HG02642 (cell line): ENCODE data around the gene PSMA6.
"Not testable (repeated sequence)": the region's sequence is repeated elsewhere in the genome, so short reads cannot be mapped to it uniquely, and the experiment has no call there.

Experiments
- ATAC-seq: cut with Tn5 transposase; IDR thresholded peaks from one replicate; pipeline ENCODE4 v1.9.1; 2021; ENCODE audit warnings: mild to moderate bottlenecking; ENCODE audit not compliant: unreplicated experiment, poor library complexity

Gene PSMA6

GRCh38 chr14:35292051-35292769, at the start of gene PSMA6:
Gene PSMA6 (plus strand): TSS chr14:35292382. CDS start chr14:35292477, 95 bp downstream.
- ATAC-seq = peak; percentile 90

GRCh38 chr14:35242599-35243311, 49.4 kb upstream of the PSMA6 start:
- ATAC-seq = no peak

DNA sequence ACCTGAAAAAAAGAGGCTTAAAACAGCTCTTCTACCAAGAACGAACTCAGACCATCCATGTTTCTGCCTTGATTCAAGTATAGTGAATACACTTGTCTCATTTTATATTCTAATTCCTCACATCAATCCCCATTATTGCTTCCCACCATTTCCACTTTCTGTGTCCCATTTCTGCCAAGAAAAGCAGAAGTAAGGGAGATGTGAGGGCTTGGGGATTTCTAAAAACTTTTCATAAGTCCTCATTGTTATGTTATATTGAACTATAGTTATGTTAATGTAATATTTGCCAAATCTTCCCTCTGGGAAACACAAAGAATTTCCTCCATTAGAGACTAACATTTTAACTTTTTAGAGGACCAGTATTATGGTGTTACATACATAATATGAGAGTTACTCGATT, 48.2 kb upstream of the PSMA6 start:
- no peak for ATAC-seq

DNA sequence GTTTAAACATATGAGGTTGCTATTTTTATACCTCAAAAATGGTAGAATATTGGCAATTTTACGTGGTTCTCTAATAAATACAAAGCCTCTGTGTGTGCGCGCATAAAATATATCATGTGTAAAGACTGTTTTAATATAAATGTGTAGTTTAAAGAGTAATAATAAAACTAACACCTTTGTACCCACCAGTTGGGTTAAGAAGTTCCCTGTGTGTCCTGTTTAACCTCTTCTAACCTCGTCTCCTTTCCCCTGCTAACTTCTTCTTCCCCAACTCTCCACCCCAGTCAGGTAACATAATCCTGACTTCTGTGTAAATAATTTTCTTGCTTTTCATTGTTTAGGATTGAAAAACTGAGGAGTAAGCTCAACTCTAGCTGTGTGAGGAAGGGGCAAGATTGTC, 47.6 kb upstream of the PSMA6 start:
- ATAC-seq = no peak

GRCh38 chr14:35245051-35245450, 47.1 kb upstream of the PSMA6 start:
- ATAC-seq = no peak

DNA sequence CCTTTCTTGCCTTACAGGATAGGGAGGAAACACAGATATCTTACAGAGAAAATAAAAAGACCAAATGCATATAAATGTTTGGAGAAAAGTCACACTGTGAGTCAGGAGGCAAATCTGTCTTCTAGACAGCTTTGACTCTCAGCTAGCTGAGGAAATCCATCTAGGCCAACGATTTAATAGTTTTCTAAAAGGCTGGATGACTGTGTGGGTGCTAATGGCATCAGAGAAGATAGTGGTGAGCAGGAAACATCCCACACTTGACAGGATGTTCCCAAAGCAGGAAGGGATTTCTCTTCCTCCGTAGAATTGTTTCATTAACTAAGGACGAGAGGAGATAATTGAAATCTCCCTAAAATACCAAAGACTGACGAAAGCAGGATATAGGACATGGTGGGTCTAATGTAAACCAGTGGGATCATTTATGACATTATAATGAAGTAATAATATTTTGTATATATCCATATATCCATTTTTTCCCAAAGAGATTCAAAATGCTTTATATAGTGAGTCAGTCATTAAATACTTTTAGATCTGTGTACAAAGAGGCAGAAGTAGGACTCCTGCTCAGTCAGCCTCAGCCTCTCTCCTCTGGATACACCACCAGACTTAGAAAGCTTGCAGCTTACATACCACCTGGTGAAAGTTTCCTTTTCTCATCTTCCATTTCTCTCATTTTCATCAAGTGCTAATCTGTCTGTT, 44.3 kb upstream of the PSMA6 start:
- ATAC-seq = no peak

DNA sequence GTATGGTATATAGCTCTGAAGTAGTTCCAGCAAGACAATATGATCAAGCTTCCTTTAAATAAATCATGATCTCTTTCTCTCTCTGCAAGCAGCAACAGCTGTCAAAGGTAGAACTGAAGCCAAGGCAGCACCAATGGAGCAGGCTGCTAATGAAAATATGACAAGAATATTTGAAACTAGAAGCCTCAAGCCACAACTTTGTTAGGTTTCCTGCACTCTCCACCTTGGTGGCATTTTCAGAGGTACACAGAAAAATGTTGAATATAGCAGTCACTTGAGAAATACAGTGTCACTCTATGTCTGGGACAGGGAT, 43.8 kb upstream of the PSMA6 start:
- ATAC-seq = no peak

DNA sequence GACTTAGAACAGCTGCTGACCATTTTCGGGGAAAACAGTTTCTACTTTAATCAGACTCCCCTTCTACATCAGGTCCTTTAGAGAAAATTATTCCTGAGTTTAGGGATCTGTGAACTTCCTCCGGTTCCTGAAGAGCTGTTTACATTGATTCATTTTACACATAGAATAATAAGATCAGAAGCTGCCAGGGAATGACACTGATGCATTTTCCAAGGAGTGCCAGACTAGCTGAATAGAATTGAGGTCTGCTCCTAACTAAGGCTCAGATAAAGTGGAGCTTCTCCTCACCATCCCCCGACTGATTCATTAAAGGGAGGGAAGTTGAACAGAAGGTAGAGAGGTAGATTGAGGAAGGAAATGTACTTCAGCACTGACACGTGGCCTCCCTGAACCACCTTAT, 41.9 kb upstream of the PSMA6 start:
- ATAC-seq = no peak

DNA sequence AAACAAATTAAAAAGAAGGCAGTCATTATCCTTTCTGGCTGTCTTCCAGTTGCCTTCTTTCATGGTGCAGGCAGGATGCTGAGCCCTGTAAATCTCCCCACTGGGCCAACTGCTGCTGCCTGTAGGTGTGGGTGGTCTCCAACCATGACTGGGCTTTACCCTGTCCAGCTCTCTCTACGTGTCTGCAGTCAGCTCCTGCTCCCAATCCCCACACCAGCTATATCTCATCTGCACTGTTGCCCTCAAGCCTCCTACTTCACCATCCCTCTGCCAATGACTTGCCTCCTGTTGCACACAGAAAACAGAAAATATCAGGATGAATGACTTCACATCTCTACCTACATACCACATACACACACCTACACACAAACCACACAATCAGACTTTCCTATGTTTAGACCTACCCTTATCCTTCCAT, 39.7 kb upstream of the PSMA6 start:
- no peak for ATAC-seq

- ATAC-seq = not testable (repeated sequence)
Observed at GRCh38 chr14:35253056-35253455, 39.1 kb upstream of the PSMA6 start.

GRCh38 chr14:35254034-35254622, 38.1 kb upstream of the PSMA6 start:
- ATAC-seq = not testable (repeated sequence)

DNA sequence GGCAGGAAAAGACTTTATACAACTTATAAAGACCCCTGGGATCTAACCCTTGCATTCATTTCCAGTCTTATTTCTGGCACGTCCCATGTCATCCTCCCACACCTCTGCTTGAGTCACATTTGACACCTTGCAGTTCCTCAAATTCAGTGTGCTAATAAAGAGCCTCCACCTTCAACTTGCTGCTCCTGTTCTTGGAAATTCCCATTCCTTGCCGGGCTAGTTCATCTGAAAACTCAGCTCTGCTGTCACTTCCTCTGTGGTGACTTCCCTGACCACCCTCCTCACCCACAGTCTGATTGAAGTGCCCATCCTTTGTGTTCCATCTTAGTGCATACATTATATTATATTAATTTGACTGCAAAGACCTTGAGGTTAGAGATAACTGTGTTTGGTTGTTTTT, 37.4 kb upstream of the PSMA6 start:
- ATAC-seq = no peak

GRCh38 chr14:35255711-35256110, 36.5 kb upstream of the PSMA6 start:
- ATAC-seq = no peak

DNA sequence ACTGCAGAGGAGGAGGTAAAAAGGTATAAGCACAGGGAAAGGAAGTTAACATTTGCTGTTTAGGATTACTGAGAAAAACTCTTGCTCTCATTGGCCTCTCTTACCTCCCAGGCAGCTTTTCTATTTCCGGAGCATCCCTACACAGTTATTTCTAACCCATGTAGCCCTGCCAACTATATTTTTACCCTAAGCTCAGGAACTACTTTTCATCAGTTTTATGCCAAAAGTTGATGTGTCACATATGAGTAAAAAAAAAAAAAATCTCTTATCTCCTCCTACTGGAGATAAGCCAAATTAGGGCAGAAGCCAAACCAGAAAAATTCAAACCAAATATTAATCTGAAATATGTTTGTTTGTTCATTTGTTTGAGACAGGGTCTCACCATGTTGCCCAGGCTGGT, 34.4 kb upstream of the PSMA6 start:
- ATAC-seq = no peak

DNA sequence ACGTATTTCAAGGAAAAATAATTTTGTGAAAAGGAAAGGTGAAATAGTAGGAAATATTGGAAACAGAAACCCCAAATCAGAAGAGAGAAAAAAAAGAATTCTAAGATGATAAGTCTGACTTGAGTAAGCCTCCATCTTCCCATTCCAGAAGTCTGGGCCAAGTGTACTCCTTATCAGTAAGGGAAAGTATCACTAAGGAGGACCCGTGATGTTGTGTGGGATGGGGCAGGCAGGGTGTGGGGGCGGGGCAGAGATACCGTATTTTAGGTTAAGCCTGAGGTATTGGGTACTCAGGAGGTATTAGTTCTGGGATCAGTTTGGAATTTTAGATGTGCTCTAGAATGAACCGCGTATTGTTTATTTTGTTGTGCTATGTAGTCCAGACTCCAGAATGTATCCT, 33.8 kb upstream of the PSMA6 start:
- ATAC-seq = no peak

DNA sequence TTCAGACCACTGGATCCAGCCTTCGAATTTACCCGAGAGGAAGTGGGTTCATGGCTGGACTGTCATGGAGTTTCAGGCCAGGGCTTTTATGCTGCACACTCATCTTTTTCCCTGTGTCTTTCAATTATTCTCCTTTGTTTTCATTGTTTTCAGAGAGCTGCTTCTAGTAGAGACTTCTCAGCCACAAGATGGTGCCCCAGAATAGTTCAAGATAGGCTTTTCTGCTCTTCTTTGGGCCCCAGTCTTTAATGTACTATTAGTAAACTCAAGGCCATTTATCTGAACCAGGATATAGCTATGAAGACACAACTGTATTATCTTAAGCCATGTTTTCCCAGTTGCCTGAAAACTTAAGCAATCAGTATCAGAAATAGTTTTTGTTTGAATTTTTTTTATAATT, 30.4 kb upstream of the PSMA6 start:
- no peak for ATAC-seq

- no peak for ATAC-seq
Observed at GRCh38 chr14:35262436-35262835, 29.7 kb upstream of the PSMA6 start.

DNA sequence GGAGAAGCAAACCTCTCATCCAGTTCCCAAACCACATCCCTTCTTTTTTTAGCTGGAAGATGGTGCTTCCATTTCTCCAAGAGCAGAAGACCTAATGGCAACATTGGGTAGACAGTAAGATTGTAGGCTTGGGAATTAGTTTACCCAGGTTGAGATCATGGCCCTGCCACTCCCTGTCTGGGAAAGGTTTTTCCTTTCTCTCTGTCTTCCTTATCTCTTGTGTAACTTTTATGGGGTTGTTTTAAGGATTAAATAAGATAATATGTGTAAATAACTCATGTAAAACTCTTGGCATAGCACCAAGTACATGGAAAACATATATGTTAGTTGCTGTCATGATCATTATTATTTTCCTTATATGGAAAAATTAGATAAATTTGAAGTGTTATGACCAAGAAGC, 23.2 kb upstream of the PSMA6 start:
- no peak for ATAC-seq

- no peak for ATAC-seq
Observed at GRCh38 chr14:35274805-35275204, 17.4 kb upstream of the PSMA6 start.

DNA sequence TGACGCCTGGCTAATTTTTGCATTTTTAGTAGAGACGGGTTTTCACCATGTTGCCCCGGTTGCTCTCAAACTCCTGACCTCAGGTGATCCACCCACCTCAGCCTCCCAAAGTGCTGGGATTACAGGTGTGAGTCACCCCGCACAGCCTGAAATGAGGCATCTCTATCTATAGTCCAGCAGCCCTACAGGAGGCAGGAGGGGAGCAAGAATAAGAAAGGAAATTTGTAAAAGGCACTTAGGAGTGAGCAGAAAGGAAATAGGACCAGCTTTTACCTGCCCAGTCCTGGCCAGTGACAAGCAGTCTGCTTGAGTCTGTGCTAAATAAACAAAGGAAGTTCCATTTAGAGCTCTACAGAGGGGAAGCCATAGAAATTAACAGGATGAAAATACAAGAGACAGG, 15.0 kb upstream of the PSMA6 start:
- no peak for ATAC-seq

DNA sequence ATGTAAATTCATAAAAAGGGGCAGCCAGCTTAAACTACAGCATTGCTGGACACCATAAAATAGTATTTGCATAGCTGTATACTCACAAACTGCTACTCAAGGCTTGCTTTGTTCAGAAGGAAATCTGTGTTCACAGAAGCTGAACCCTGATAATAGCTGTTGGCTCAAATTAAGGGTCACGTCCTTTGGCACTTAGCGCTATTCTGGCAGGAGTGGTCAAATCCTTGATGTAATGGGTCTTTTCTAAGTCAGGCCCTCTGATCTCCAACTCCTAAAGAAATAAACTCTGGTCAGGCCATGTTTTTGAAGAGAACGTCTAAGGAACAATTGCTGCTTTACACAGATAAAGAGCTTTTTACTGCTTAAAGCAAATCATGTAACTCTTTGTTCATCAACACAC, 12.8 kb upstream of the PSMA6 start:
- ATAC-seq = no peak
